Measurements from ENCODE around the gene MTUS2. TPM values are rescaled to one million over a fixed set of nuclear protein-coding genes. Genes with fewer than 3 reads are reported as not detected.
A peak's percentile ranks its signal among the peaks of the same experiment; 100 is the strongest.

MTUS2 gene
- total RNA-seq, 1 donor from 2014 or later, result 11.2 TPM

GRCh38 chr13:29108068-29108786, 288.1 kb downstream of the MTUS2 start:
- no peak for DNase-seq

GRCh38 chr13:29109987-29110386, 289.8 kb downstream of the MTUS2 start:
- no peak for DNase-seq

- DNase-seq, result no peak
Measured at GRCh38 chr13:29111446-29111845, 291.3 kb downstream of the MTUS2 start.

GRCh38 chr13:29115842-29116241, 295.7 kb downstream of the MTUS2 start:
- DNase-seq, result no peak

GRCh38 chr13:29117663-29118062, 297.5 kb downstream of the MTUS2 start:
- DNase-seq, result no peak

GRCh38 chr13:29118471-29118870, 298.3 kb downstream of the MTUS2 start:
- no peak for DNase-seq

GRCh38 chr13:29125191-29125933, 305.2 kb downstream of the MTUS2 start:
- peak; percentile 35 for DNase-seq

- no peak for DNase-seq
Measured at GRCh38 chr13:29125934-29126424, 305.8 kb downstream of the MTUS2 start.

GRCh38 chr13:29129616-29130015, 309.5 kb downstream of the MTUS2 start:
- DNase-seq, result no peak

GRCh38 chr13:29131159-29131558, 311.0 kb downstream of the MTUS2 start:
- DNase-seq, result no peak

- no peak for DNase-seq
Measured at GRCh38 chr13:29131881-29132668, 311.9 kb downstream of the MTUS2 start.

- no peak for DNase-seq
Measured at GRCh38 chr13:29136341-29136740, 316.2 kb downstream of the MTUS2 start.

- no peak for DNase-seq
Measured at GRCh38 chr13:29137016-29137415, 316.9 kb downstream of the MTUS2 start.

- no peak for DNase-seq
Measured at GRCh38 chr13:29137995-29138394, 317.9 kb downstream of the MTUS2 start.

- DNase-seq, result peak; percentile 65
Measured at GRCh38 chr13:29140277-29140676, 320.1 kb downstream of the MTUS2 start.

GRCh38 chr13:29143847-29144246, 323.7 kb downstream of the MTUS2 start:
- no peak for DNase-seq

GRCh38 chr13:29154390-29154789, 334.3 kb downstream of the MTUS2 start:
- DNase-seq, result no peak

- DNase-seq, result no peak
Measured at GRCh38 chr13:29156136-29156535, 336.0 kb downstream of the MTUS2 start.

GRCh38 chr13:29159871-29160270, 339.7 kb downstream of the MTUS2 start:
- no peak for DNase-seq

- DNase-seq, result no peak
Measured at GRCh38 chr13:29160862-29161261, 340.7 kb downstream of the MTUS2 start.

- DNase-seq, result no peak
Measured at GRCh38 chr13:29161676-29162075, 341.5 kb downstream of the MTUS2 start.

GRCh38 chr13:29162638-29163235, 342.6 kb downstream of the MTUS2 start:
- no peak for DNase-seq

Data from tongue (tissue), 2 donors.